GM23248 (cell line): ENCODE measurements around the gene CORIN.

Experiments used
- EZH2 ChIP-seq: fragments of 200-600 bp; sonication (generic); IDR thresholded peaks from 2 replicates; pipeline ENCODE4 v1.6.1; 2018; ENCODE audit warnings: antibody characterized with exemption, mild to moderate bottlenecking; ENCODE audit not compliant: insufficient read depth, poor library complexity, severe bottlenecking
- EZH2phosphoT487 ChIP-seq: fragments of 200-600 bp; sonication (generic); IDR thresholded peaks from 2 replicates; pipeline ENCODE4 v1.6.1; 2018; ENCODE audit warnings: antibody characterized with exemption, moderate library complexity, mild to moderate bottlenecking, low read depth; ENCODE audit not compliant: insufficient read depth

- TF ChIP-seq EZH2phosphoT487 (no peak), EZH2 (no peak)
Observed at GRCh38 chr4:47848041-47848440, 10.2 kb upstream of the CORIN start.
